HG03354 (cell line): ENCODE data around the gene C8G.

Source experiments
- ATAC-seq: cut with Tn5 transposase; IDR thresholded peaks from one replicate; pipeline ENCODE4 v1.9.1; 2021; ENCODE audit warnings: mild to moderate bottlenecking; ENCODE audit not compliant: unreplicated experiment, poor library complexity, severe bottlenecking

Gene C8G

GRCh38 chr9:136994180-136994887, 49.3 kb downstream of the C8G start:
- no peak for ATAC-seq

- no peak for ATAC-seq
These were observed 49.8 kb downstream of the C8G start for GRCh38 chr9:136994888-136995230.

GRCh38 chr9:136995362-136995761, 50.3 kb downstream of the C8G start:
- ATAC-seq, result no peak

- ATAC-seq, result no peak
These were observed 50.8 kb downstream of the C8G start for GRCh38 chr9:136995772-136996311.
